Stomach smooth muscle (tissue), 2 donors: Measurements from ENCODE around the gene QSER1.
"Not testable (repeated sequence)": the region's sequence is repeated elsewhere in the genome, so short reads cannot be mapped to it uniquely, and the experiment has no call there.

ENCODE experiments used
- H3K27ac ChIP-seq: one replicate; pipeline ENCODE4 v1.7.0; 2013; ENCODE audit warnings: mild to moderate bottlenecking, low read length, inconsistent platforms
- H3K27me3 ChIP-seq, 2 donors: one replicate each; pipeline ENCODE4 v1.7.0; 2013; ENCODE audit warnings: low read length in 2 of 2; ENCODE audit not compliant: insufficient read depth in 2 of 2, control insufficient read depth in 1 of 2
- H3K36me3 ChIP-seq, 2 donors: one replicate each; pipeline ENCODE4 v1.7.0; 2013; ENCODE audit warnings: low read length in 2 of 2; ENCODE audit not compliant: control insufficient read depth in 2 of 2, insufficient read depth in 2 of 2
- H3K4me1 ChIP-seq: one replicate; pipeline ENCODE4 v1.7.0; 2013; ENCODE audit warnings: low read length; ENCODE audit not compliant: control insufficient read depth, insufficient read depth
- H3K4me3 ChIP-seq, 2 donors: one replicate each; pipeline ENCODE4 v1.7.0; 2013; ENCODE audit warnings: low read length in 2 of 2
- H3K9ac ChIP-seq, 2 donors: one replicate each; pipeline ENCODE4 v1.7.0; 2013; ENCODE audit warnings: low read length in 2 of 2, mild to moderate bottlenecking in 1 of 2
- H3K9me3 ChIP-seq, 2 donors: one replicate each; pipeline ENCODE4 v1.7.0; 2013; ENCODE audit warnings: low read length in 2 of 2; ENCODE audit not compliant: control insufficient read depth in 2 of 2
- donor health status: healthy.
- donor health status: Pancreatic carcinoma.

QSER1 gene

GRCh38 chr11:33017478-33017877 lies 124.9 kb downstream of the QSER1 start:
- H3K36me3 ChIP-seq = no peaks in the 10 kb centered on the region
- H3K27me3 ChIP-seq = no peaks in the 10 kb centered on the region
- H3K4me3 ChIP-seq = peak overlapping the region in 1 of 2 donors; percentile 81
- H3K4me1 ChIP-seq = peaks cover 10% of the 10 kb centered on the region
- H3K9me3 ChIP-seq = no peaks in the 10 kb centered on the region
- no peak overlapping the region for H3K27ac ChIP-seq
- no peak overlapping the region for H3K9ac ChIP-seq

- no peak overlapping the region for H3K9ac ChIP-seq
- H3K27me3 ChIP-seq = no peaks in the 10 kb centered on the region
- peaks cover 10% of the 10 kb centered on the region for H3K4me1 ChIP-seq
- H3K36me3 ChIP-seq = no peaks in the 10 kb centered on the region
- no peaks in the 10 kb centered on the region for H3K9me3 ChIP-seq
- H3K27ac ChIP-seq = no peak overlapping the region
- no peak overlapping the region for H3K4me3 ChIP-seq
These were observed 125.4 kb downstream of the QSER1 start for GRCh38 chr11:33017965-33018364.

- Histone ChIP-seq H3K4me1 (peaks cover 10% of the 10 kb centered on the region), H3K36me3 (no peaks in the 10 kb centered on the region), H3K9ac (no peak overlapping the region), H3K27ac (no peak overlapping the region), H3K4me3 (no peak overlapping the region), H3K27me3 (no peaks in the 10 kb centered on the region), H3K9me3 (no peaks in the 10 kb centered on the region)
These were observed 126.2 kb downstream of the QSER1 start for GRCh38 chr11:33018840-33019239.

GRCh38 chr11:33021501-33021900 lies 128.9 kb downstream of the QSER1 start:
- Histone ChIP-seq H3K36me3 (no peaks in the 10 kb centered on the region), H3K4me3 (no peak overlapping the region), H3K9me3 (no peaks in the 10 kb centered on the region), H3K4me1 (peaks cover under 1% of the 10 kb centered on the region), H3K27ac (no peak overlapping the region), H3K9ac (no peak overlapping the region), H3K27me3 (no peaks in the 10 kb centered on the region)

GRCh38 chr11:33021937-33022336 lies 129.3 kb downstream of the QSER1 start:
- H3K36me3 ChIP-seq = no peaks in the 10 kb centered on the region
- H3K27ac ChIP-seq = no peak overlapping the region
- H3K9ac ChIP-seq = no peak overlapping the region
- no peaks in the 10 kb centered on the region for H3K27me3 ChIP-seq
- H3K9me3 ChIP-seq = no peaks in the 10 kb centered on the region
- no peaks in the 10 kb centered on the region for H3K4me1 ChIP-seq
- H3K4me3 ChIP-seq = no peak overlapping the region

GRCh38 chr11:33025339-33025722 lies 132.7 kb downstream of the QSER1 start:
- no peak overlapping the region for H3K27ac ChIP-seq
- no peaks in the 10 kb centered on the region for H3K36me3 ChIP-seq
- no peak overlapping the region for H3K9ac ChIP-seq
- no peaks in the 10 kb centered on the region for H3K27me3 ChIP-seq
- no peaks in the 10 kb centered on the region for H3K9me3 ChIP-seq
- H3K4me3 ChIP-seq = no peak overlapping the region
- no peaks in the 10 kb centered on the region for H3K4me1 ChIP-seq

GRCh38 chr11:33027233-33027632 lies 134.6 kb downstream of the QSER1 start:
- no peak overlapping the region for H3K27ac ChIP-seq
- H3K4me1 ChIP-seq = no peaks in the 10 kb centered on the region
- no peaks in the 10 kb centered on the region for H3K9me3 ChIP-seq
- no peak overlapping the region for H3K4me3 ChIP-seq
- H3K27me3 ChIP-seq = no peaks in the 10 kb centered on the region
- H3K36me3 ChIP-seq = no peaks in the 10 kb centered on the region
- H3K9ac ChIP-seq = no peak overlapping the region

GRCh38 chr11:33027846-33028536 lies 135.4 kb downstream of the QSER1 start:
- Histone ChIP-seq H3K4me3 (no peak overlapping the region), H3K9me3 (no peaks in the 10 kb centered on the region), H3K9ac (no peak overlapping the region), H3K27me3 (no peaks in the 10 kb centered on the region), H3K36me3 (no peaks in the 10 kb centered on the region), H3K27ac (no peak overlapping the region), H3K4me1 (no peaks in the 10 kb centered on the region)

GRCh38 chr11:33028537-33028914 lies 135.9 kb downstream of the QSER1 start:
- Histone ChIP-seq H3K4me3 (no peak overlapping the region), H3K4me1 (no peaks in the 10 kb centered on the region), H3K36me3 (no peaks in the 10 kb centered on the region), H3K9ac (no peak overlapping the region), H3K27ac (no peak overlapping the region), H3K9me3 (no peaks in the 10 kb centered on the region), H3K27me3 (no peaks in the 10 kb centered on the region)

- not testable (repeated sequence) for H3K27ac ChIP-seq, H3K4me1 ChIP-seq, H3K9me3 ChIP-seq, H3K27me3 ChIP-seq, H3K9ac ChIP-seq, H3K4me3 ChIP-seq, H3K36me3 ChIP-seq
These were observed 136.6 kb downstream of the QSER1 start for GRCh38 chr11:33029218-33029617.
